K562 (cell line): ENCODE results near the gene MSH3. TPM values are rescaled to one million over a fixed set of nuclear protein-coding genes. Genes with fewer than 3 reads are reported as not detected.

Experiments
- MTF1 ChIP-seq: fragments of 250-450 bp; sonication (Bioruptor Pico); IDR thresholded peaks from 2 replicates; pipeline ENCODE4 v1.9.0; 2021; ENCODE audit warnings: moderate library complexity, mild to moderate bottlenecking, inconsistent platforms, borderline replicate concordance
- POLR2G ChIP-seq: fragments of 200-400 bp; formaldehyde crosslinking; IDR thresholded peaks from 2 replicates; pipeline ENCODE4 v1.6.1; 2017; ENCODE audit warnings: low read depth, mild to moderate bottlenecking, antibody characterized with exemption, low read length, moderate library complexity
- RBM39 ChIP-seq: fragments of 200-400 bp; formaldehyde crosslinking; optimal IDR thresholded peaks from 2 replicates; pipeline ENCODE3; 2018; ENCODE audit warnings: low read depth, low read length
- SMARCA4 ChIP-seq: fragments of 450-650 bp; IDR thresholded peaks from 2 replicates; pipeline ENCODE4 v1.6.1; 2016
- SMARCB1 ChIP-seq: IDR thresholded peaks from 2 replicates; pipeline ENCODE4 v1.6.1; 2011; ENCODE audit warnings: improper control_type of control experiment, low read depth; ENCODE audit not compliant: insufficient read length
- ZNF780A ChIP-seq: fragments of 250-450 bp; sonication (Bioruptor Pico); IDR thresholded peaks from 2 replicates; pipeline ENCODE4 v1.5.0; 2021; ENCODE audit warnings: mild to moderate bottlenecking
- polyA plus RNA-seq, 8 experiments: library from polyadenylated mRNA; depleted of rRNA in 4 of 8; stranded (reverse) in 5 of 8; unstranded in 3 of 8; fragments of >200 nt; fragmentation: Nextera tagmentation in 2 of 8; fragmentation: Illumina TruSeq in 1 of 8; extraction: Ambion mirVana in 2 of 8; extraction: Trizol in 1 of 8; gene quantifications; 2 replicates each; pipeline versions ENCODE4 v1.2.1 to v1.2.3, GENCODE V29; 2011 to 2014; ENCODE audit warnings: inconsistent platforms in 1 of 8, missing spikeins in 1 of 8
- total RNA-seq, 7 experiments: library from RNA; depleted of rRNA in 6 of 7; stranded (reverse); fragments of >200 nt in 6 of 7; fragmentation: Illumina TruSeq in 2 of 7; extraction: Trizol in 2 of 7; gene quantifications; 2 replicates each; pipeline versions ENCODE4 v1.2.1 to v1.2.3, GENCODE V29; 2011 to 2021; ENCODE audit warnings: low replicate concordance in 1 of 7
- TF ChIP-seq, protein P1 (sequence below): fragments of 450-650 bp; conservative IDR thresholded peaks from 2 replicates; pipeline ENCODE4 v1.6.1; 2016; ENCODE audit warnings: missing genetic modification characterization, low read depth, mild to moderate bottlenecking, control low read depth, missing compliant biosample characterization
- TF ChIP-seq, protein P2 (sequence below): fragments of 450-650 bp; IDR thresholded peaks from 2 replicates; pipeline ENCODE4 v1.6.1; 2016; ENCODE audit warnings: low read depth, mild to moderate bottlenecking, moderate library complexity
- TF ChIP-seq, protein P3 (sequence below): fragments of 450-650 bp; formaldehyde crosslinking; IDR thresholded peaks from 2 replicates; pipeline ENCODE4 v1.4.0; 2020; ENCODE audit warnings: mild to moderate bottlenecking, moderate library complexity

Gene MSH3
- total and polyA plus RNA-seq, 9 of the 15 experiments (the other 6 are each of a cell fraction or from before 2014, with no cell fraction given), result 3.9 to 17.2 (median 13.2) TPM

DNA sequence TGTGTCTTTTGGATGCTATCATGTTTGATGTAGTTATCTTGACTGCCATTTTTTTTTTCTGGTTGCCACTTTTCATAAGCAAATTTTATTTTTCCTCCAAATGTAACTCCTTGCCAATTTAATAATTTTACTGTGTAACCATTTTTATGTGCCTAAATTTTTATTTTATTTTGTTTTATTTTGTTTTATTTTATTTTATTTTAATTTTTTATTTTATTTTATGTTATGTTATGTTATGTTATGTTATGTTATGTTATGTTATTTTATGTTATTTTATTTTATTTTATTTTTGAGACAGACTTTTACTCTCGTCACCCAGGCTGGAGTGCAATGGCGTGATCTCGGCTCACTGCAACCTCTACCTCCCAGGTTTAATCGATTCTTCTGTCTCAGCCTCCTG, 108.1 kb downstream of the MSH3 start (continued):
- TF ChIP-seq, protein P1, sequence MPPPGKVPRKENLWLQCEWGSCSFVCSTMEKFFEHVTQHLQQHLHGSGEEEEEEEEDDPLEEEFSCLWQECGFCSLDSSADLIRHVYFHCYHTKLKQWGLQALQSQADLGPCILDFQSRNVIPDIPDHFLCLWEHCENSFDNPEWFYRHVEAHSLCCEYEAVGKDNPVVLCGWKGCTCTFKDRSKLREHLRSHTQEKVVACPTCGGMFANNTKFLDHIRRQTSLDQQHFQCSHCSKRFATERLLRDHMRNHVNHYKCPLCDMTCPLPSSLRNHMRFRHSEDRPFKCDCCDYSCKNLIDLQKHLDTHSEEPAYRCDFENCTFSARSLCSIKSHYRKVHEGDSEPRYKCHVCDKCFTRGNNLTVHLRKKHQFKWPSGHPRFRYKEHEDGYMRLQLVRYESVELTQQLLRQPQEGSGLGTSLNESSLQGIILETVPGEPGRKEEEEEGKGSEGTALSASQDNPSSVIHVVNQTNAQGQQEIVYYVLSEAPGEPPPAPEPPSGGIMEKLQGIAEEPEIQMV, result no peak
- TF ChIP-seq, protein P2, sequence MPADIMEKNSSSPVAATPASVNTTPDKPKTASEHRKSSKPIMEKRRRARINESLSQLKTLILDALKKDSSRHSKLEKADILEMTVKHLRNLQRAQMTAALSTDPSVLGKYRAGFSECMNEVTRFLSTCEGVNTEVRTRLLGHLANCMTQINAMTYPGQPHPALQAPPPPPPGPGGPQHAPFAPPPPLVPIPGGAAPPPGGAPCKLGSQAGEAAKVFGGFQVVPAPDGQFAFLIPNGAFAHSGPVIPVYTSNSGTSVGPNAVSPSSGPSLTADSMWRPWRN, result no peak
- TF ChIP-seq RBM39, result no peak
- TF ChIP-seq, protein P3, sequence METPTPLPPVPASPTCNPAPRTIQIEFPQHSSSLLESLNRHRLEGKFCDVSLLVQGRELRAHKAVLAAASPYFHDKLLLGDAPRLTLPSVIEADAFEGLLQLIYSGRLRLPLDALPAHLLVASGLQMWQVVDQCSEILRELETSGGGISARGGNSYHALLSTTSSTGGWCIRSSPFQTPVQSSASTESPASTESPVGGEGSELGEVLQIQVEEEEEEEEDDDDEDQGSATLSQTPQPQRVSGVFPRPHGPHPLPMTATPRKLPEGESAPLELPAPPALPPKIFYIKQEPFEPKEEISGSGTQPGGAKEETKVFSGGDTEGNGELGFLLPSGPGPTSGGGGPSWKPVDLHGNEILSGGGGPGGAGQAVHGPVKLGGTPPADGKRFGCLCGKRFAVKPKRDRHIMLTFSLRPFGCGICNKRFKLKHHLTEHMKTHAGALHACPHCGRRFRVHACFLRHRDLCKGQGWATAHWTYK (CRISPR knock-in tag), result no peak
- TF ChIP-seq ZNF780A (CRISPR knock-in tag), result no peak
- TF ChIP-seq POLR2G, result no peak
- TF ChIP-seq SMARCA4, result no peak
- TF ChIP-seq MTF1 (CRISPR knock-in tag), result no peak
- no peak for TF ChIP-seq SMARCB1
